HUES6 (cell line): ENCODE measurements around the gene ZNF236.
"Not testable (repeated sequence)": the region's sequence is repeated elsewhere in the genome, so short reads cannot be mapped to it uniquely, and the experiment has no call there.

ENCODE experiments used
- H3K27ac ChIP-seq: 2 replicates; pipeline ENCODE4 v1.7.0; 2013; ENCODE audit warnings: low read depth, mild to moderate bottlenecking, low read length, inconsistent platforms
- H3K27me3 ChIP-seq: 2 replicates; pipeline ENCODE4 v1.6.1; 2013; ENCODE audit warnings: low read length; ENCODE audit not compliant: control insufficient read depth, insufficient read depth
- H3K36me3 ChIP-seq: 2 replicates; pipeline ENCODE4 v1.6.1; 2013; ENCODE audit warnings: low read length; ENCODE audit not compliant: control insufficient read depth, insufficient read depth
- H3K4me1 ChIP-seq: 2 replicates; pipeline ENCODE4 v1.6.1; 2013; ENCODE audit warnings: low read length; ENCODE audit not compliant: control insufficient read depth, insufficient read depth
- H3K4me3 ChIP-seq: 2 replicates; pipeline ENCODE4 v1.5.1; 2013; ENCODE audit warnings: low read depth, low read length
- H3K9ac ChIP-seq: one replicate; pipeline ENCODE4 v1.6.1; 2013; ENCODE audit warnings: mild to moderate bottlenecking, low read length
- H3K9me3 ChIP-seq: 2 replicates; pipeline ENCODE4 v1.6.1; 2013; ENCODE audit warnings: low read depth, low read length; ENCODE audit not compliant: control insufficient read depth, insufficient read depth

The ZNF236 gene

DNA sequence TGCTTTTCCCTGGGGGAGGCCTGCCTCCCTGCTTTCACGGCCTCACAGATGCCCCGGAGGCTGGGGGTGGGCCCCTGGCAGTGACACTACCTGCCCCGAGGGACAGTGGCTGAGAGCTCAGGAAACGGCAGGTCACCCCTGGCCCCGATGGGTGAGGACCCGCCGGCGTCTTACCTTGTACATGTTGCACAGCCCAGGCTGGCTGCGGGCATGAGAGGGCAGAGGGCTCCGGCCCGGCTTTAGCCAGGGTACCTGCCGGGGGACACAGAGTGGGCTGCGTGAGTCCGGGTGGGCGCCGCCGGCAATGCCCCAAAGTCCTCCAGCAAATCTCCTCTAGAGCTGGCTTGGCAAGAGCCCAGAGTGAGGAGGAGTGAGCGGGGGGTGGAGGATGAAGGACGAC lies 187.3 kb downstream of the ZNF236 start:
- no peaks in the 10 kb centered on the region for H3K9me3 ChIP-seq
- no peak overlapping the region for H3K4me3 ChIP-seq
- H3K36me3 ChIP-seq, result no peaks in the 10 kb centered on the region
- no peak overlapping the region for H3K27ac ChIP-seq
- H3K9ac ChIP-seq, result no peak overlapping the region
- peaks cover 33% of the 10 kb centered on the region for H3K4me1 ChIP-seq
- H3K27me3 ChIP-seq, result no peaks in the 10 kb centered on the region

DNA sequence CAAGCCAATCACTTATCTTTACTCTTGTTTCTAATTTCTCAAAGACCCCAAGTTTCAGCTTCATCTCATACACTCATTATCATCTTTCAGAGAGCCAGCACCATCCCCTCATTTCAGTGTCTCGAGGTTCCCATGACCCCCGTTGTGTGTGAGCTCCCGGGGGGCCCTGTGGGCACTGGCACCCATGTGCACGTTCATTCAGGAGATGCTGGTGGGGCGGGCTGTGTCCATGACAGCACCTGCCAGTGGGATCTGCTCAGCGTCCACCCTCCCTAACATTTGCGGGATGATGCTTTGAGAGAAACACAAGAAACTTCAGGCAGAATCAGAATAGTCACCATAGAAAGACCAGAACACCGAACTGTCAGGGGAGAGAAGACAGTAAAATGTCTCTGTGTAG lies 189.8 kb downstream of the ZNF236 start:
- Histone ChIP-seq H3K4me3 (no peak overlapping the region), H3K9ac (no peak overlapping the region), H3K27ac (no peak overlapping the region), H3K4me1 (peaks cover 25% of the 10 kb centered on the region), H3K9me3 (no peaks in the 10 kb centered on the region), H3K36me3 (peaks cover 4% of the 10 kb centered on the region; the same call in 1 of the 2 replicates), H3K27me3 (no peaks in the 10 kb centered on the region)

DNA sequence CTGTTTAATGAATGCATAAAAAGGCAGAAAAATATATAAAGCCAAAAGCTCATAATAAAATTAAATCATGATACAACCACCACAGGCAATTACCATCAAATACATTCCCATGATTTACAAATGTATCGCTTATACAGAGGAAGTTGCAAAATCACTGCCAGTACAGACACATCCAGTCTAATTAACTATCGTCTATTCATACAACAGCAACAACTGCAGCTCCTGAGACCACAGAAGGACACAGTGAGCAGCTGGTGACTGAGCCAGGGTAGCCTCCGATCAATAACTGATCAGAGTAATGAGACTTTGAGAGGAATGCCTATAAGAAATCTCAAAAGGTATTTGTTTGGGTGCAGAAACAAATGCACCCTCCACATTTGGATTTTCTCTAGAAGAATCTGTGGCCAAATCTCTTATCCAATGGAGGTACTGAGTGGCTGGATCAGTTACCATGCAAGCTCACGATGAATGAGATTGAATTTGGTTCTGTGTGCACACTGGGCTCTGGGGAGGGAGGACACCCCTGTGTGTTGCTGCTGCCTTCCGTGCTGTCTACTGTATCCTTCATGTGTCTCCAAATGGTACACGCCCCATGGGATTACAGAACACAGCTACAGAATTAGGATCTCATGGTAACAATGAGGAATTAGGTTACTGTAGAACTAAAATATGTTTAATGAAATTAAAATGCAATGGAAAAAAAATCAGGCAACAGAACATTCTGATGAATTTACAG lies 190.6 kb downstream of the ZNF236 start:
- H3K9ac ChIP-seq, result no peak overlapping the region
- no peak overlapping the region for H3K4me3 ChIP-seq
- no peaks in the 10 kb centered on the region for H3K27me3 ChIP-seq
- H3K36me3 ChIP-seq, result peaks cover 4% of the 10 kb centered on the region; the same call in 1 of the 2 replicates
- H3K27ac ChIP-seq, result no peak overlapping the region
- no peaks in the 10 kb centered on the region for H3K9me3 ChIP-seq
- H3K4me1 ChIP-seq, result peaks cover 16% of the 10 kb centered on the region

DNA sequence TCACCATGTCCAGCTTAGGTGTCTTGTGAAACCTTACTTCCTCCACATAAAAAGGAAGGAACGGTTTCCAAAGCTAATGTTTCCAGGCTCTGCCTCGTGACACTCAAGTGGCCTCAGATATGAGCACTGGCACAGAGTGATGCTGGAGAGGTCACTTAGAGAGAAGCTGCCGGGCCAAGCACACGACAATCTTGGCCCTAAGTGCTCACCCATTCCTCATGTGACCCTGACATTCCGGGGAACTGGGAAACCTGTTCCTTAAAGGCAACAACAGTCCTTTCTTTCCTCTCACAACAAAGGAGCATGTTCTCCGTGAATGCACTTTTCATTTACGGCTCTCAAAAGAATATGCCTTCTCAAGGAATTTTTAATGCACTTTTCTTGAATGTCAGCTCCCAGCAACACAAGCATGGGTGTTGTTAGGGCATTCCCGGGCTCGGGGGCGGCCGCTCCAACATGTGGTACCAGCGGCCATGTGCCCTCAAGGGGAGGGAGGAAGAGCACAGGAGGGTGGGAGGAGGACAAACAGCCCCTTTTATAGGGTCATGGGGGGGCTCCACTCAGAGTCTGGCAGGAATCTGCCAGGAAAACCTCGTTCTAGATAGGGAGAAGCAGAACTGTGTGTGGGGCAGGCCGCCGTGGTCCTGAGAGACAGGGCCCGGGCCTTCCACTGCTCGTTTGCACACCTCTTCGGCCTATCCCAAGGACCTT lies 191.6 kb downstream of the ZNF236 start:
- peaks cover 4% of the 10 kb centered on the region; the same call in 1 of the 2 replicates for H3K36me3 ChIP-seq
- no peaks in the 10 kb centered on the region for H3K9me3 ChIP-seq
- no peaks in the 10 kb centered on the region for H3K27me3 ChIP-seq
- no peak overlapping the region for H3K9ac ChIP-seq
- peaks cover 16% of the 10 kb centered on the region for H3K4me1 ChIP-seq
- no peak overlapping the region for H3K27ac ChIP-seq
- H3K4me3 ChIP-seq, result no peak overlapping the region

DNA sequence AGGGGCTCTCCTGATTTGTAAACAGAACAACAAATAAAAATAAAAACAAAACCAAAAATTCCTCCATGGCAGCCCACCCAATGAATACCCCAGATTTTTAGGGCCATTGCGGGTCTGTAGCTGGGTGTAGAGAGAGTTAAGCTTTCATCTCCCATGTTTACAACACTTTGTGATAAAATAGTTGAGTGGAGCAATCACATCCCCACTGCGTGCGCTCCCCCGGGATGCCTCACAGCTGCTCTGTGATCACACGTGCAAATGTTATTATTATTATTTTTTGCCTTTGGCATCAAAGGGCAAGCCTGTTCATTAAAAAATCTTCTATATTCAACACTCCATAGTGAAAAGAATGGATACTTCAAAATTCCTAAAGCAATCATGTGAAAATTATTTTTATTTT lies 192.2 kb downstream of the ZNF236 start:
- Histone ChIP-seq H3K27ac (no peak overlapping the region), H3K36me3 (peaks cover 4% of the 10 kb centered on the region; the same call in 1 of the 2 replicates), H3K9me3 (no peaks in the 10 kb centered on the region), H3K4me1 (peaks cover 16% of the 10 kb centered on the region), H3K9ac (no peak overlapping the region), H3K4me3 (no peak overlapping the region), H3K27me3 (no peaks in the 10 kb centered on the region)

DNA sequence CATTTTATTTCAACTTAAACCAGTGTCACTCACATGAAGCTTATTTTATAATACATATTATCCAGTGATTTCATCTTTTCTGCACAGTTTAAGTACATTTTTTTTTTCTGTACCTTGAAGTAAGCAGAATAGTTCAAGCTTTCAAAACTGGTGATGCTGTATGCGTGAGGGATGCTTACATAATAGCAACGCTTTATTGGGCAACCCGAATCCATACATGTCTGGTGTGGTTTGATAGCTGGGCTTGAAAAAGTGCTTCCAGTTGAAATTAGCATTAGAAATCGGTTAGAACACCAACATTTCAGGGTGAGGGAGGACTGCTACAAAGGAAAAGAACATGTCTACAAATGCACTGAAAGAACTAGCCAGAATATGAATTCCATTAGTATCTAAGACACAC lies 192.8 kb downstream of the ZNF236 start:
- Histone ChIP-seq H3K27ac (no peak overlapping the region), H3K36me3 (peaks cover 4% of the 10 kb centered on the region; the same call in 1 of the 2 replicates), H3K9ac (no peak overlapping the region), H3K4me3 (no peak overlapping the region), H3K27me3 (no peaks in the 10 kb centered on the region), H3K9me3 (no peaks in the 10 kb centered on the region), H3K4me1 (peaks cover 13% of the 10 kb centered on the region)

DNA sequence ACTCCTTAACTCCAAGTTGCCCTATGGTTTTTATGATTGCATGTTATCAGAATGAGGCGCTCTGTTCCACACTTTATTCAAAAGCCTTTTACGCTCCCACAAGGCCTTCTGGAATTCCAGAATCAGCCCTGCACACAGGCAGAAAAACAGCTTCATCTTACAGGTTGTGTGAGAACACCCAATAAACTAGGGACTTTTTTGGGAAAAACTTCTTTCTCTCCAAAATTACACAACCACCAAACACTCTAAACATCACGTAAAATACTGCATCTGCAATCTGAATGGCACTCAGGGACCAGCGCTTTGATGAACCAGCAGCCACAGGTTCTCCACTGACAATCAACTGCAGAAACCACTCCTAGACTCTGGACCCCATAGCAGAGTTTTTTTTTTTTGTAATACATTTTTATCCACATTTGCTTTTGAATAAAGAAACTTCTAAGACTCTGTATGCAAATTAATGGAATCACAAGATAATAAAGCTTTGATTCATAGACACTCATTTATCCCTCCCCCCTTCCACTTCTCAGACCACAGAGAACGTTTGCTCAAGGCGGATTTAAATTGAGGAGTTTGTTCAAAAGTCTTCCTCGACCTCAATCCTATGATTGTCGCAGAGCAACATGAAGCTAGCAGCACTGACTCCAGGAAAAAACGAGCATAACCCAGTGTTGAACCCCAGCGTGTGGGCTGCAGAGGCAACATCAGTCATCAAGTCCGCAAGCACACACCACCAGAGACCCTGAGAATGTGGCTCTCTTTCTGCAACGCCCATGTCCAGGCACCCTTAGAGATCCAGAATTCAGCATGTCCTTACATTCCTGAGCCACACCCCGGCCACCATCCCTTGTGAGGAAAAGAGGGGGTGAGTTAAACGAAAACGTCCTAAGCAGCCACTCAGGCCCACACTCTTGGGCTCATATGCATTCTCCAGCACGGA lies 193.7 kb downstream of the ZNF236 start:
- Histone ChIP-seq H3K27me3 (no peaks in the 10 kb centered on the region), H3K36me3 (peaks cover 4% of the 10 kb centered on the region; the same call in 1 of the 2 replicates), H3K27ac (no peak overlapping the region), H3K9me3 (no peaks in the 10 kb centered on the region), H3K9ac (no peak overlapping the region), H3K4me3 (no peak overlapping the region), H3K4me1 (peaks cover 4% of the 10 kb centered on the region; the same call in 1 of the 2 replicates)

DNA sequence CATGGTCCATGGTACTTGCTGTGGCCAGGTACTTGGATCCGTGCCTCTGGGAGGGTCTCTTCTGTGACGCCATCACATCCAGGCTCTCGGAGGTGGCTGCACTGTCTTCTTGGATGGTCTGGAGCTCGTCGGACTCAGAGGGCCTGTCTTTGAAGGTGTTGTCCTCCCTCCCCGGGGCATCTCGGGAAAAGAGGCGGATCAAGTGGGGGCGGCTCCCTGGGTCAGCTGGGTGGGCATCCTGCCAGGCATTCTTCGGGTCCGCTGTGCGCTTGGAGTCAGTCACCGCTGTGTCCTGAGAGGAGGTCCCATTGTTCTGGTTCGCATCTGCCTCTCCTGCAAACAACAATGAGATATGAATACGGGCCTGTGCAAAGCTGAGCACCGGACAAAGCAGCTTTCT lies 194.6 kb downstream of the ZNF236 start:
- Histone ChIP-seq H3K4me1 (no peaks in the 10 kb centered on the region), H3K27ac (no peak overlapping the region), H3K9me3 (no peaks in the 10 kb centered on the region), H3K27me3 (no peaks in the 10 kb centered on the region), H3K36me3 (peaks cover 4% of the 10 kb centered on the region; the same call in 1 of the 2 replicates), H3K4me3 (no peak overlapping the region), H3K9ac (no peak overlapping the region)

DNA sequence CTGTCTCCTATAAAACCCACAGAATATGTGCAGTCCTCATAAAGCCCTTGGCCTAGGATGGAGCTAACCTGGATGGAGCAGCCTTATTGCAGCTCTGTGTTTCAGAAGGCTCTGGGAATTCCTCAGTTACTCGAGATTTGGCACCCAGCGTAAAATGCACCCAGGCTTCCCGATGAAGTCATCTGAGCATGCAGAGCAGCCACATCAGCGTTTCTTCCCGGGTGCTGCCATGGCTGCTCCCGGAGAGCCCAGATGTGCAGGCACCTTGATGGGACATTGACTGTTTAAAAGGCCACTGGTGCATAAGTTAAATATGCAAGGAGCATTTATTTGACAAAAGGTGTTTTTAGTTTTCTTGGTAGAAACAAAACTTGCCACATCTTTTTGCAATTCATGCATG lies 195.0 kb downstream of the ZNF236 start:
- Histone ChIP-seq H3K4me3 (no peak overlapping the region), H3K4me1 (no peaks in the 10 kb centered on the region), H3K27ac (no peak overlapping the region), H3K9ac (no peak overlapping the region), H3K36me3 (peaks cover 4% of the 10 kb centered on the region; the same call in 1 of the 2 replicates), H3K9me3 (no peaks in the 10 kb centered on the region), H3K27me3 (no peaks in the 10 kb centered on the region)

DNA sequence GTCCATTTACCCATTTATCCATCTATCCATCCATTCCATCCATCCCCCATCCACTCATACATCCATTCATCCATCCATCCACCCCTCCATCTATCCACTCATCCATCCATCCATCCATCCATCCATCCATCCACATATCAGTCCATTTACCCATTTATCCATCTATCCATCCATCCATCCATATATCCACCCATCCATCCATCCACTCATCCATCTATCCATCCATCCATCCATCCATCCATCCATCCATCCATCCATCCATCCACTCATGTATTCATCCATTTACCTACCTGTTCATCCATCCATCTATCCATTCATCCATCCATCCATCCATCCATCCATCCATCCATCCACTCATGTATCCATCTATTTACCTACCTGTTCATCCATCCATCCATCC lies 196.3 kb downstream of the ZNF236 start:
- H3K27me3 ChIP-seq, H3K36me3 ChIP-seq, H3K9me3 ChIP-seq, H3K4me1 ChIP-seq, H3K4me3 ChIP-seq, H3K9ac ChIP-seq, H3K27ac ChIP-seq: not testable (repeated sequence)
